Stimulated activated CD4-positive, alpha-beta T cell treated with anti-CD3 and anti-CD28 coated beads, Interleukin-2, amount 100 ng/mL, for 24 hours (primary cell): Measurements from ENCODE around the gene SPRED1.
A peak's percentile ranks its signal among the peaks of the same experiment; 100 is the strongest.

Source experiments
- DNase-seq, 2 donors: peaks; one replicate each; pipeline ENCODE4 v3.0.0-alpha.2; 2020

The SPRED1 gene

DNA sequence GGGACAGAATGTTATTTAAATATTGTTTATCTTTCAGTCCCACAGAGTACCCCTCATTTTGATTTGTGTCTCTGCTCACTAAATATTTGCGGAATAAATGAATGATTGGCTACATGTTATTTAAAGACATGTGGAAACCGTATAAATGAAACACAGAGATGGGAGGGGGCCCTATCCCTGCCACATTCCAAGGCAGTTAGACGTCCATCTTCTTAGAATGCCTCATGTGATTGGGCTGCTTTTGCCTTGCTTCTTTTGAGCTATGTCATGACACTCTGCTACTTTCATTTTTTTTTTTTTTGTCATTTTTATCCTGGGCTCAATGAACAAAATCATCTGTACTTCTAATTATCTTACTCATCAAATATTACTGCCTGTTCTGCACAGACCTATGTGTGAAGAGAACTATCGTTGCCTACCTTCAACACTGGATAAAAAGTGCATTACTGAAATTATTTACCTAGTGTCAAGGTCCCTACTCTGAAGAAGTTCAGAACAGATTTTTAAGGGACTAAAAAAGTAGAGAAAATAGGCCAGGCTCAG lies 117.4 kb downstream of the SPRED1 start:
- no peak for DNase-seq

DNA sequence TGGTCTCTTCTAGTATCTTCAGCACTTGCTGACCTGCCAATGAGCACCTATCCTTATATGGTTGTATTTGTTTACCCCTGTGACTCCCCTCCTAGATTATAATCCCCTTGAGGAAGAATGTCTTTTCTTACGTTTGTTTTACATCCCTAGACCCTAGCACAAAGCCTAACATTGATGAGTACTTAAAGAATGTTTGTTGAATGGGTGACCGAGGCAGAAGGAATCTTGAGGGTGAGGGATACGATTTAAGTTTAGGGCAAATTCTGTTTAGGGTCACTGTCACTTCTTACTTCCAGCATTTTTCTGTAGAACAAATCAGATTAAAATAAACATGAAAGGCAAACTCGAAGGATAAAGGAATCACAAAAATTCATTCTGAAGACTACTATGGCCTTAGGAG lies 120.4 kb downstream of the SPRED1 start:
- no peak for DNase-seq

- DNase-seq, result no peak
Observed at GRCh38 chr15:38374029-38374428, 121.4 kb downstream of the SPRED1 start.

DNA sequence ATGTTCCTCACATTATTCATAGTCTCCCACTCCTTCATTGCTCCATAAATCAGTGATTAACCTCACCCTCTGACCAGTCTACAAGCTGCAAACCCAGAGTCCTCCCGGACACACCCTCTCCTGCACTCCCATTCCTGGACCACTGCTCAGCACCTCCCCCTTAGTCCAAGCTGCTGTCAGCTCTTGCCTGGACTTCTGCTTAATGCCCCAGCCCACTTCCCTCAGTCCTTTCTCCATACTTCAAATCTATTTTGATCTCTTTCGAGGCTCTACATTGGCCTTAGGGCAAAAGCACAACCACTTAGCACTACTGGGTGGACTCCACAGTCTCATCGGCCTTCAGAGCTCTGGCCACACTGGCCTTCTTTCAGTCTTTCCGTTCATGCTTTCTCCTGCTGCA lies 121.9 kb downstream of the SPRED1 start:
- no peak for DNase-seq

DNA sequence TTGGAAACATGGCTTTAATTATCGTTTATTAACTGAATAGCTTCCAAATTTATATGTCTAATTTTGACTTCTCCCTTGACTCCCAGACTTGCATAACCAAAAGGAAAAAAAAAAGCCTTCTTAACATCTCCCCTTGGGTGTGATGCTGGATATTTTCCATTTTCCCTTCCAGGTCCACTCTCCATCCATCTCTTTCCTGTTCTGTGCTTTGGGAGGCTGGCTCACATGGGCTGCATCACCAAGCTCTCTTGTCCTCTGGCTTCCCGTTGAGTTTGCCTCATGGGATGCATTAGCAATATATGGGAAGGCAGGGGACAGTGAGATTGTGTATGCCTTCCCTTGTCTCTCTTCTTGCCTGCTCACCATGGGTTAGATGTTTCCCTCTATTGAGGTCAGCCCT lies 123.4 kb downstream of the SPRED1 start:
- no peak for DNase-seq

- no peak for DNase-seq
Observed at GRCh38 chr15:38377636-38378035, 125.0 kb downstream of the SPRED1 start.

GRCh38 chr15:38378161-38378560 lies 125.5 kb downstream of the SPRED1 start:
- DNase-seq, result no peak

DNA sequence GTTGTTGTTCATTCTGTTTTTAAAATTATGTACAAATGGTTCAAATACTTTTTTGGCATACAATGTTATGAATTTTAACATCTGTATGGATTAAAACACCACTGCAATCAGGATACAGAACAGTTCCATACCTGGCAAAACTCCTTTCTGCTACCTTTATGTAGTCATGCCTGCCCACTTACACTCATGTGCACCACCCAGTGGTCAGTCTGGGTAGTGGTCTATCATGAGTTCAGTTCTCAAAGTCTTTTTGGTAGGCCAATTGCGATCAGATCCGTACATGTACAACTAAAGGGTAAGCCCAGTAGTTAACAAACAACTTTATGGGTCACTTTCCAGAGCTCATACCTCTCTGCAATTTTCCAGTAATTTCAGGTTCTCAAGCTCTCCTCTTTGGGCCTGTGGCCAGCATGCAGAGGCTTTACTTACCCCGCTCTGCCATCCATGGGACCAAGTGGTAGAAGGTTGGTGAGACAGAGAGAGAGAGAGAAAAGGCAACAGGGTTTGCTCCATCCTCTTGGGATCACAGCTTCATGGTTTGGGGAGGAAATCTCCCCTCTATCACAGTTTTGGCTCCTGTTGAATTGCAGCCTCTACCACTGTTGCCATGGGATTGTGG lies 137.4 kb downstream of the SPRED1 start:
- DNase-seq, result peak; percentile 74 to 77

DNA sequence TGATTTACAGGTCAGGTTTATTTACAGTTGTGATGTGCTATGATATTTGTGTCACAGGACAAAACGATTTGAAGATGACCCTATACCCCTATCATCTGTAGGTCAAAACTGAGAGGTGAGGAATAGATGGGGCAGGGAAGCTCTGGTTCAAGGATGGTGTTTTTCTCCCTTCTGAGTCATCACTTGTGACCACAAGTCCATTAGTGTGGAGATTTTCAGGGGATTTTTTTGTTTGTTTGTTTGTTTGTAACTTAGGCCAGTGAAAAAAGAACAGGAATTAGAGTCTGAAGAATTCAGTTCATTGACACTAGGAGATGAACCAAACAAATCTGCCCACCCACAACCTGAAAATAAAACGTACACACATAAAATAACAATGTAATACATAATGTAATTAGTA lies 138.6 kb downstream of the SPRED1 start:
- no peak for DNase-seq

DNA sequence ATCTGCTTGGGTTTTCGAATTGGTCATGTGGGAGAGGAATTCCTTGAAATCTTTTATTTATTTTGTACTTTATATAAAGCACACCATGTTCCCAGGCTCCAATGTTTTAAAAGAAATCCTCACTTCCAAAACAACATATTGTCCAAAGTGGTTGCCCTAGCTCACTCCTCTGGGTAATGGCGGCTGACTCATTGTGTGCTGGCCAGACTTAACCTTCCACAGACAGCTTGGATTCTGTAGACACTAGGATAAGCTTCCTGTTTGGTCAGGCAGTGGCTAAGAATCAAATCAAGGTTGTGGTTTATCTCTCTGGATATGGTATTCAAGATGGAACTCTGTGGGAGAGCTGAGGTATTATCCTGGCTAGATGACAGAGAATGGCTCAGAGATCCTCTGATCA lies 145.5 kb downstream of the SPRED1 start:
- no peak for DNase-seq

DNA sequence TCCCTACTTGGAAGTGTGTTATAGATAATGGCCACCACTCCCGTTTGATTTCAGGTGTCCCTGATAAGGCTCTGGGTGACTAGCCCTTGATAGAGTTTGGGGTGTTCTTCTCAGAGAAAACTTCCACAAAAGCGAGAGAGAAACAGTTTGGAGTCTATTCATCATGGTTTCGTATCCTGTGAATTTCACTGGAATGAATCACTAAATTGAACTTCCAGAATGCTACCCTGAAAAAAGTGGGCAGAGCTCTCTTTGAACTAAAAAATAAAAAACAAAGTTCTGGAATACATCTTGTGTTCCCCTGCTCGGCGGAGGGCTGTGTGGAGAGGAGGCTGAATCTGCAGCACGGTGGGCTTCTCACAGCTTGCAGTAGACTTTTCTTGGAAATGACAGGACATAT lies 148.5 kb downstream of the SPRED1 start:
- no peak for DNase-seq

GRCh38 chr15:38401701-38402100 lies 149.1 kb downstream of the SPRED1 start:
- DNase-seq, result no peak

- DNase-seq, result no peak
Observed at GRCh38 chr15:38406436-38406835, 153.8 kb downstream of the SPRED1 start.
